Stimulated activated CD4-positive, alpha-beta T cell treated with anti-CD3 and anti-CD28 coated beads, Interleukin-15, amount 100 ng/mL, for 48 hours (primary cell): ENCODE measurements around the gene VIT.

Experiments used
- DNase-seq, 2 donors: peaks; one replicate each; pipeline ENCODE4 v3.0.0-alpha.2; 2020; ENCODE audit warnings: low read depth in 2 of 2

Gene VIT

GRCh38 chr2:36859366-36859792 lies 162.9 kb downstream of the VIT start:
- DNase-seq, result no peak

GRCh38 chr2:36861896-36862295 lies 165.4 kb downstream of the VIT start:
- no peak for DNase-seq
